ENCODE results near the gene ANO1.
"Not testable (repeated sequence)": the region's sequence is repeated elsewhere in the genome, so short reads cannot be mapped to it uniquely, and the experiment has no call there.

ANO1 gene

DNA sequence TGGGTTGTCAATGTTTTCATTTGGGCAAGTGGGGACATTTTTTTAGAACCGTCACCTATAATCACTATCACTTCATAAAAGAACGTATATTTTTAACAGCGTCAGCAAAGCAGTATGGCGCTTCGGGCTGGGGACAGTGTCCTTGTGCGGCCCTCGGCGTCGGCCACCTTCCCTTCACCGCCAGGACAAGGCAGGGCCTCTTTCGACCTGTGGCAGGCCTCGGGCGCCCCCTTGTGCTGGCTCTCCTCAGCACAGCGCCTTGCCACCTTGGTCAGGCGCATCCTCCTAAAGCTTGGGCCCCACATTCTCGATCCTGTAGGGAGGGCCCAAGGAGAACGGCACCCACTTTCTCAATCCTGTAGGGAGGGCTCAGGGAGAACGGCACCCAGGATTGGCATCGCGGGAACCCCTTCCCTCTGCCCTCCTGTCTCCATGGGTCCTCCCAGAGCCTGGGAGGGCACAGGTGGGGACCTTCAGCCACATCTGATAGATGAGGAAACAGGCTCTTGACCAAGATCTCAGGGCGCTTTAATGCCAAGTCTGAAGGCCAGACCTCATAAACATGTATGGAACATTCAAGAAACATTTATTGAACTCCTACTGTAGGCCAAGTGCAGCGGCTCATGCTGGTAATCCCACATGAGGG lies 113.5 kb downstream of the ANO1 start:
- peak; percentile 89 for DNase-seq (ENCODE audit: low spot score)

DNA sequence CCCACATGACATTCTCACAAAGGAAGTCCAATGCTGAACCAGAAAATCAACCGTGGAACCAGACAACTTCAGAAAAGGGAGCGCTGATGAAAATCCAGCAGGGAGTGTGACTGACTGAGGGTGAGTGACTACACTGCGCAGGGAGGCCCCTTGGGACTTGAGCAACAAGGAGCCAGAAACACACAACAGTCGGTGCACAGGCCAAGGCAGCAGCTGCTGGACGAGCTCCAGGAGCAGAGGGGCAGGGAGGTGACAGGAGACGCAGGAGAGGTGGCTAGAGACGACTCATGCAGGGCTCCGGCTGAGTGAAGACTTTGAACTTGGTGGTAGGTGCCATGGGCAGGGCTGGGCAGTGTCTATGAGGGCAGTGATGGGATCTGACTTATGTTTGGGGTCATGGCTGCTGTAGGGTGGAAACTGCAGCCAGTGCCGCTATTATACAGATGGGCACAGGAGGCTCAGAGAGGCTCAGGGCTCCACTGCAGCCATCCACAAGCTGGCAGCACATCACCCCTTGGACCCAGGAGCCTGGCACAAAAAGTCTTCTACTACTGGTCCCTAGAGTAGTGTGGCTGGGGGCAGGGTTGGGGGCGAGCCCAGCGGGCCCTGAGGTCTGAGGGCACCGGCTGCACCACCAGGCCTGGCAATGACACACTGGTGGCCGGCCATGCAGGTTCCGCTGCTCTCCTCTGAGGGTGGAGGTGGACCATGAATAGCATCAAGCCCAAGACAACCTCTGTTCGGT lies 114.7 kb downstream of the ANO1 start:
- no peak for DNase-seq (ENCODE audit: low spot score)

DNA sequence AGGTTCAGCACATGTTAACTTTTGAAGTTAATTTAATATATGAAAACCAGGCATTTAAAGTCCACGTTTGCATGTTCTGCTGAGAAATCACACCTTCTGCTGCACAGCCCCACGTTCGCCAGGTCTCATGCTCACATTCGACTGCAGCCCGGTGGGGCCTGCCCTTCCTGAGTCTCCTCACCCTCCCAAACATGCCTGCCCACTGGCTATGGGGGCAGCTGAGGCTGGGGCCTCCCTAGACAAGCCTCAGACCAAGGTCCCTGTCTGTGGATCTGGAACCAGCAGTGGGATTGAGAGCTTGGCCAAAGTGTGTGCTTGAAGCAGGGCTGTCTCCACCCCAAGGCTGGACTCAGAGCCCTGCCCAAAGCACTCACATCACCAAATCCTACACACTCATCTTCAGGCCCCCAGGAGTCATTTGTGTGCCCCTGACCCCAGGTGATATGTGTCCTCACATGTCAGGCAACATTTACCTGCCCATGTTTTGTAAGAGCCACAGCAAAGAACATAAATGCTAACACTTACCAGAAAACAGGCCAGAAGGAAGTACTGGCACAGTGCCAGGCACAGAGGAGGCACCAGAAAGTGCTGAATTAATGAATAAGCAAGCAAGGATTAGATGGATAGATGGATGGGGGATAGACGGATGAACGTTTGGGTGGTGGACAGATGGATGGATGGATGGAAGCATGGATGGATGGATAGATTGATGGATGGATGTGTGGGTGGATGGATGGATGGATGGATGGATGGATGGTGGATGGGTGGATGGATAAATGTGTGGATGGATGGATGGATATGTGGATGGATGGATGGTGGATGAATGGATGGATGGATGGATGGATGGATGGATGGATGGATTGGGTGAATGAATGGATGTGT lies 115.5 kb downstream of the ANO1 start:
- no peak for DNase-seq (ENCODE audit: low spot score)

DNA sequence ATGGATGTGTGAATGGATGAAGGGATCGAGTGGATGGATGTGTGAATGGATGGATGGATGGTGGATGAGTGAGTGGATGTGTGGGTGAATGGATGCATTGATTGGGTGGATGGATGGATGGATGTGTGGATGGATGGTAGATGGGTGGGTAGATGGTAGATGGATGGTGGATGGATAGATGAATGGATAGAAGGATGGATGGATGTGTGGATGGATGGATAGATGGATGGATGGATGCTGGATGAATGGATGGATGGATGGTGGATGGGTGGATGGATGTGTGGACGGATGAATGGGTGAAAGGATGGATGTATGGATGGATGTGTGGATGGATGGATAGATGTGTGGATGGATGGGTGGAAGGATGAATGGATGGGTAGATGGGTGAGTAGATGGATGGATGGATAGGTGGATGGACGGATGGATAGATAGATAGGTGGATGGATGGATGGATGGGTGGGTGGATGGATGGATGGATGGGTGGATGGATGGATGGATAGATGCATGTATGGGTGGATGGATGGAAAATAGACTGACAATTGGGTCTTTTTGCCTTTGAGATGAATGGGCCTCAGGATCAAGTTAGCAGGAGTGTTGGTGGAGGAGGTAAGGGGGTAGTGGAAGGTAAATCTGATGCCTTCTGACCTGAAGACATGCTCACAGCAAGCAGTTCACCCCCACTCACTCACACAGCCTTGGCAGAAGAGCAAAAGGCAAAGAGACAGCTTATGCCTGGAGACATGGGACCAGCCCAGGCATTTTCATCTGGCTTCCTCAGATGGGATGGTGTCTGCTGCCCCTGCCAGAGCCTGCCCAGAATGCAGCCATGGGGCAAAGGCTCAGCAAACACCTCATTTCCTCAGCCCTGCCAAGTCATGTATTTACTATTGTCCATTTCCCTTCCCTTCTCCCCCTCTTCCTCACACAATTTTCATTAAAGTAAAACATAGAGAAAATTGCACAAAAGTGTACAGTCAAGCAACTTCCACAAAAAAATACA lies 117.0 kb downstream of the ANO1 start:
- no peak for DNase-seq (ENCODE audit: low spot score)

DNA sequence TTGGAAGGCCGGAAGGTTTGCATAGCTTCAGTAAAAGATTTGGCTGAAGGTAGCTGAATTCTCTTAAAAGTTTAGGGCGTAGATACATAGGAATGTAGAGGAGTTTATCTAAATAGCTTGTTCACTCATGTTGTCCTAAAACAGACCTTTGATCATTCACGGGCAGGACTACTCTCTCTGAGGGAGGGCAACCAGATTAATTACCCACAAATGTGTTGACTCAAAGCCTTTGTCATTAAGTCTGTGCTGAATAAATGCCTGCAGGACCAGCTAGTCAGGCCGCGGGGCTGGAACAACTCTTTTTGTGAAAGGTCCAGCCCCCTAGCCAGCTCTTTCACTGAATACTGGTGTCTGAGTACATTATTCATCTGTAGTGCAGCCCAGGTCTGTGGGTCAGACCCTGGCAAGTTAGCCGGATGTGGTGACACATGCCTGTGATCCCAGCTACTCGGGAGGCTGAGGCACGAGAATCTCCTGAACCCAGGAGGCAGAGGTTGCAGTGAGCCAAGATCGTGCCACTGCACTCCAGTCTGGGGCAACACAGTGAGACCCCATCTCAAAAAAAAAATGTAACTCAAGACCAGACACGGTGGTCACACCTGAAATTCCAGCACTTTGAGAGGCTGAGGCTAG lies 122.2 kb downstream of the ANO1 start:
- no peak for DNase-seq (ENCODE audit: low spot score)

DNA sequence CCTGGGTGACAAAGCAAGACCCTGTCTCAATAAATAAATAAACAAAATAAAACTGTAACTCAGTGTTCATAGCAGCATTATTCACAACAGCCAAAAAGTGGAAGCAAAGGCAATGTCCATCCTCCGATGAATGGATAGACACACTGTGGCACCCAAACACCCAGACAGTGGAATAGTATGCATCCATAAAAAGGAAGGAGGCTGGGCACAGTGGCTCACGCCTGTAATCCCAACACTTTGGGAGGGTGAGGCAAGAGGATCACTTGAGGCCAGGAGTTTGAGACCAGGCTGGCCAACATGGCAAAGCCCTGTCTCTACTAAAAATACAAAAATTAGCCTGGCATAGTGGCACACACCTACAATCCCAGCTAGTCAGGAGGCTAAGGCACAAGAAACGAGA lies 122.9 kb downstream of the ANO1 start:
- not testable (repeated sequence) for DNase-seq (ENCODE audit: low spot score)

DNA sequence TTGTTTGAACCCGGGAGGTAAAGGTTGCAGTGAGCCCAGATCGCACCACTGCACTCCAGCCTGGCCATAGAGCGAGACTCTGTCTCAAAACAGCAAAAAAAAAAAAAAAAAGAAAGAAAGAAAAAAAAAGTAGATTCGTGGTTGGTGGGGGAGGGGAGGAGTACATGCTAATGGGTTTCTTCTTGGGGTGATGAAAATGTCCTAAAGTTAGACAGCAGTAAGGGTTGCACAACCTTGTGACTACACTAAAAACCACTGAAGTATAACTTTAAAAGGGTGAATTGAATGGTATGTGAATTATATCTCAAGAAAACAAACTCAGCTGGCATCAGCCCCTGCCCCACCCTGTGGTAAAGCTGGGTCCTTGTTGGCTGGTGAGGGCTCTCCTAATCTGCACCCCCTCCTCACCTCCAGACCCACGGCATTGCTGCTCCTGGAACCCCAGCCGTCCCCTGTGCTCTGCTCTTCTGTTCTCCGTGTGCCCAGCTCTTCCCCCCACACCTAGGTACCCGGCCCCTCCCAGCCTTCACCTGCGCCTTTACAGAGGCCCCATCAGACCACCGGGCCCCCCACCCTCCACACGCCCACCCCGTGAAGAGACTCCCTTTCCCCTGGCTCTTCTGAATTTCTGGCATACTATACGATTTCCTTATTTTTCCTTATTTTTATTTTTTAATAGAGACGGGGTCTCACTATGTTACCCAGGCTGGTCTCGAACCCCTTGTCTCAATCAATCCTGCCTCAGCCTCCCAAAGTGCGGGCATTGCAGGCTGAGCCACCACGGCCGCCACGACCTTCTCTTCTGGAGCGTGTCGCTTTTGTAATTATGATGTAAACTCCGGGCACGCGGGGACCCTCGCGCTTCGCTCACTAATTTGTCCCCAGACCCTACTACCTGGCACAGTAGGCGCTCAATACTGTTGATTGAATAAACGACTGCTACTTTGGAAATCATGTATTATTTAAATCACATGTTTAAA lies 124.1 kb downstream of the ANO1 start:
- no peak for DNase-seq (ENCODE audit: low spot score)

DNA sequence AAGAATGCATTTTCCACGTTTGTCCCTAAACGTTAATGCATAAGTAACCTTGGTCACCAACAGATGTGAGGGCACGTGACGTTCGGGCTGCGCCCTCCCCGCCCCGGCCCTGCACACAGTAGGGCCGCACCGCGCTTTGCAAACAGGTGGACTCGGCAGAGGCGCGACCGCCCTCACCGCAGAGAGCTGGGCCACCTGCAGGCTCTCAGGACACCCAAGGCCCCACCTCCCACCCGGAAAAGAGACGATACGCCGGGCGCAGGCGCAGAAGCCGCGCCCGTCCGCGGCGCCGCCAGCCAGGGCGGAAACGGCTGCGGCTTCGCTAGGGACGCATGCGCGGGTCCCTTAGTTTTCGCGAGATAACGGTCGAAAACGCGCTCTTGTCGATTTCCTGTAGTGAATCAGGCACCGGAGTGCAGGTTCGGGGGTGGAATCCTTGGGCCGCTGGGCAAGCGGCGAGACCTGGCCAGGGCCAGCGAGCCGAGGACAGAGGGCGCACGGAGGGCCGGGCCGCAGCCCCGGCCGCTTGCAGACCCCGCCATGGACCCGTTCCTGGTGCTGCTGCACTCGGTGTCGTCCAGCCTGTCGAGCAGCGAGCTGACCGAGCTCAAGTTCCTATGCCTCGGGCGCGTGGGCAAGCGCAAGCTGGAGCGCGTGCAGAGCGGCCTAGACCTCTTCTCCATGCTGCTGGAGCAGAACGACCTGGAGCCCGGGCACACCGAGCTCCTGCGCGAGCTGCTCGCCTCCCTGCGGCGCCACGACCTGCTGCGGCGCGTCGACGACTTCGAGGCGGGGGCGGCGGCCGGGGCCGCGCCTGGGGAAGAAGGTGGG lies 125.0 kb downstream of the ANO1 start, which contains the start of gene FADD:
Gene FADD, plus strand, starts transcription at position 377 of the 831 bp plus-strand sequence. Its CDS starts 164 bp downstream, at position 541.
- peak; percentile 93 for DNase-seq (ENCODE audit: low spot score)

DNA sequence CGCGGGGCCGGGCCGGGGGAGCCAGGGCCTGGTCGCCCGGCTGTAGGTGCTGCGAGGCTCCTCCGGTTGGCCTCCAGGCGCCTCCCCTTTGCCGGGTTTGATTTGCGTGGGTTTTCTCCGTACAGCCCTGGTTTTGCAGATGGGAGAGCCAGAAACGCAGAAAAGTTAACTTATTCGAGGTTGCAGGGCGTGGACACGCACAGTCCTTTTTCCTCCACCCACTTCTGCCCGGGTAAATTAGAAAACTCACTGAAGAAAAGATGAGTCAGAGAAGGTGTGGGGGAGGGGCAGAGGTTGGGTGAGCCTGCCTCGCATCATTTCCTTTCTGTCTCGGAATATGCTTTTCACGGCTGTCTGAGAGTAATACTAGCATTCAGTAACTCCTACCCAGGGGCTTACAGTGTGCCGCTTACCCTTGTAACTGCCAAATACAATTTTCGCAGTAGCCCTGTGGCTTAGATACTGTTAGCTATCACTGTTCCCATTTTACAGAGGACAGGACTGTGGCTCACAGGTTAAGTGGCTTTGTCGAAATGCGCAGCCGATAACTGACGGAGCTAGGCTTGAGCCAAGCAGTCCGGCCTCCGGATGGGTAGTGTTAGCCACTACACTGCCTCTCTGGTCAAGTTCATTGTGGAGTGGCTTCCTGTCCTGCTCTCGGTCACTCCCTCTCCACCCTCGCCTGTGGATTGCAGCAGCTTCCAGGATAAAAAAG lies 125.8 kb downstream of the ANO1 start:
- no peak for DNase-seq (ENCODE audit: low spot score)

DNA sequence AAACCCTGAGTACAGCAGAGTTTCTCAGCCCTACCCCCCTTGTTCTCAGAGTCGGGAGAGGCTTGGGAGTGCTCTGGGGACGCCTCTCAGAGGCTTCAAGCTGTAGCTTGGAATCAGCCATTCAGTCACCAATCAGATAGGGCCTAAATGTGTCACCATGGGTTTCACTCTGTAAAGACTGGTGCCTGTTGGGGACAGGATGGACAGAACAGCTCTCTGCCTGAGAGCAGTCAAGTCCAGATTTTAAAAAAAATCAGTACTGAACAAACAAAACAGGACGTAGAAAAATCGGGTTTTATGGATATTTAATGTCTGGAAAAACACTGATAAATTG lies 126.3 kb downstream of the ANO1 start:
- no peak for DNase-seq (ENCODE audit: low spot score)

DNA sequence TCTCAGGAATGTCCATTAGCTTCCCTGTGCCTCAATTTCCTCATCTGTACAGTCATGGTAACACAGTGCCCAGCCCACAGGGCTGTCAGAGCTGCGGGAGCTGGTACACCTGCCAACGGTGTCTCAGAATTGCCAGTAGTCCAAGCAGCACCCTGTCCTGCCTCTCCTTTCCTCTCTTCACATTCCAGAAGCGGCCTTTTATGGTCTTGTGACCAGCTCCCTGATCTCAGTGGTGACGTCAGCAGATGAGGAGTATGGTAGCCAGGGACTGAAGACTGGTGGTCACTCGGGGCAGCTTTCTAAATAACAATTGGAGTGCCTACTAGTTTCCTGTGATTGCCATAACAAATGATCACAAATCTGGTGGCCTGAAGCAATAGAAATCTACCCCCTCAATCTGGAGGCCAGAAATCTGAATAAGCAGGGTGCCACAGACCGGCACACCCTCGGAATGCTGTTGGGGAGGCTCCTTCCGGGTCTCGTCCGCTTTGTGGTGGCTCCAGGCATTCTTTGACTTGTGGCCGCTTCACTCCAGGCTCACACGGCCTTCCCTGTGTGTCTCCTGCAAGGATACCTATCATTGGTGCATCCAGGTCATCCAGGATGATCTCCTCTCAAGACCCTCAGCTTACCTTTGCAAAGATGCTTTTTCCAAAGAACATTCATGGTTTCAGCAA lies 127.1 kb downstream of the ANO1 start:
- no peak for DNase-seq (ENCODE audit: low spot score)

DNA sequence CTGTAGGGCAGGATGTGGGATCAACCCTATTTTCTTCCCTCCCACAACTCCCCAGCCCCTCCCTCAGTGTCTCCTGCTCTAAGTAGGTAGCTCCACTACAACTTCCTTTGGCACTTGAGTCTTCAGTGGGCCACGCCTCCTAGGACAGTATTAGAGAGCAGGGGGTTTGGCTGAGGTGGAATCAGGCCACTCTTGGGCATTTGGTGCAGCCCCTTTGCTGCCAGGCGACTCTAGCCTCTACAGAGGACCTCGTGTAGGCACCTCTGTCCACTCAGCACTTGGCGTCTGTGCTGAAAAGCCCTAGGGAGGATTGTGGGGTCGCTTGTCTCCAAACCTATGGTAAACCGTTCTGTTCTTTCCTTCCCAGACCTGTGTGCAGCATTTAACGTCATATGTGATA lies 127.6 kb downstream of the ANO1 start:
- no peak for DNase-seq (ENCODE audit: low spot score)

DNA sequence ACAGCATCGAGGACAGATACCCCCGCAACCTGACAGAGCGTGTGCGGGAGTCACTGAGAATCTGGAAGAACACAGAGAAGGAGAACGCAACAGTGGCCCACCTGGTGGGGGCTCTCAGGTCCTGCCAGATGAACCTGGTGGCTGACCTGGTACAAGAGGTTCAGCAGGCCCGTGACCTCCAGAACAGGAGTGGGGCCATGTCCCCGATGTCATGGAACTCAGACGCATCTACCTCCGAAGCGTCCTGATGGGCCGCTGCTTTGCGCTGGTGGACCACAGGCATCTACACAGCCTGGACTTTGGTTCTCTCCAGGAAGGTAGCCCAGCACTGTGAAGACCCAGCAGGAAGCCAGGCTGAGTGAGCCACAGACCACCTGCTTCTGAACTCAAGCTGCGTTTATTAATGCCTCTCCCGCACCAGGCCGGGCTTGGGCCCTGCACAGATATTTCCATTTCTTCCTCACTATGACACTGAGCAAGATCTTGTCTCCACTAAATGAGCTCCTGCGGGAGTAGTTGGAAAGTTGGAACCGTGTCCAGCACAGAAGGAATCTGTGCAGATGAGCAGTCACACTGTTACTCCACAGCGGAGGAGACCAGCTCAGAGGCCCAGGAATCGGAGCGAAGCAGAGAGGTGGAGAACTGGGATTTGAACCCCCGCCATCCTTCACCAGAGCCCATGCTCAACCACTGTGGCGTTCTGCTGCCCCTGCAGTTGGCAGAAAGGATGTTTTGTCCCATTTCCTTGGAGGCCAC lies 128.3 kb downstream of the ANO1 start:
- DNase-seq (ENCODE audit: low spot score), result no peak

DNA sequence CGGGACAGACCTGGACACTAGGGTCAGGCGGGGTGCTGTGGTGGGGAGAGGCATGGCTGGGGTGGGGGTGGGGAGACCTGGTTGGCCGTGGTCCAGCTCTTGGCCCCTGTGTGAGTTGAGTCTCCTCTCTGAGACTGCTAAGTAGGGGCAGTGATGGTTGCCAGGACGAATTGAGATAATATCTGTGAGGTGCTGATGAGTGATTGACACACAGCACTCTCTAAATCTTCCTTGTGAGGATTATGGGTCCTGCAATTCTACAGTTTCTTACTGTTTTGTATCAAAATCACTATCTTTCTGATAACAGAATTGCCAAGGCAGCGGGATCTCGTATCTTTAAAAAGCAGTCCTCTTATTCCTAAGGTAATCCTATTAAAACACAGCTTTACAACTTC lies 128.9 kb downstream of the ANO1 start:
- DNase-seq (ENCODE audit: low spot score), result no peak

DNA sequence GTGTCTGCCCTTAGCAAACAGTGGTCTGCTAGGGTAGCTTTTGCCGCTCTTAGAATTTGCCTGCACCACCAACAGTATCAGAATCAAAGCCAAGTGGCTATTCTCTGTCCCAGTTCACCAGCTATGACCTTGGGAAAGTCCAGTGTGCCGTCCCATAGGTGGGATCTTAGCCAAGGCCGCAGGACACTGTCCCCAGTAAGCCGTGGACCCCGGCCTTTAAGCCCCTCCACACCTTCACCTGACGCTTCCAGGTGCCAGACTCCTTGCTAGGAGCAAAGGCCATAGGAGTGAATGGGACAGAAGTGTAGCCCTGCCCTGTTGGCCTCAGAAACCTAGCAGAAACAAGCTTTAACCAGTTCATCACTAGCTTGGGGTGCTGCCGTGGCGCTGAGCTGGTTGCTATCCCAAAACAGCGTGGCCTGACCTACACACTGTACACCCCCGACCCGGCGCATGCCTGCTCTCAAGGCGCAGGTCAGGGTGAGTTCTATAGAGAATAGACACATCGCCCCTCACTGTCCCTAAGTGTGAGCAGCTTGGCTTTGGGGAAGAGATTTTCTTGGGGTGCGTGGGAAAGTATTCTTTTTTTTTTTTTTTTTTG lies 129.5 kb downstream of the ANO1 start:
- no peak for DNase-seq (ENCODE audit: low spot score)

DNA sequence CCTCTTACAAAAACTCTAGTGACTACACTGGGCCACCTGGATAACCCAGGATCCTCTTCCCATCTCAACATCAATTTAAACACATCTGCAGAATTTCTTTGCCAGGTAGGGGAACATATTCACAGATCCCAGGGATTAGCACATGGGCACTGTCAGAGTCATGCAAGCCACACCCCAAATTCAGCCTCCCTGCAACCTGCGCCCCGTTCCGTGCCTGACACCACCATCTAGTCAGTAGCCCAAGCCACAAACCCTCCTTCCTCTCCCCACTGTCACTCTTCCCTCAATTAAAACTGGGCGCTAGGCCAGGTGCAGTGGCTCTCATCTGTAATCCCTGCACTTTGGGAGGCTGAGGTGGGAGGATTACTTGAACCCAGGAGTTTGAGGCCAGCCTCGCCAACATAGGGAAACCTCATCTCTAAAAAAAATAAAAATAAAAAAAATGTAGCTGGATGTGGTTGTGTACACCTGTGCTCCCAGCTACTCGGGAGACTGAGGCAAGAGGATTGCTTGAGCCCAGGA lies 131.3 kb downstream of the ANO1 start:
- no peak for DNase-seq (ENCODE audit: low spot score)
